ENCODE results near the gene UBE2D3.

DNA sequence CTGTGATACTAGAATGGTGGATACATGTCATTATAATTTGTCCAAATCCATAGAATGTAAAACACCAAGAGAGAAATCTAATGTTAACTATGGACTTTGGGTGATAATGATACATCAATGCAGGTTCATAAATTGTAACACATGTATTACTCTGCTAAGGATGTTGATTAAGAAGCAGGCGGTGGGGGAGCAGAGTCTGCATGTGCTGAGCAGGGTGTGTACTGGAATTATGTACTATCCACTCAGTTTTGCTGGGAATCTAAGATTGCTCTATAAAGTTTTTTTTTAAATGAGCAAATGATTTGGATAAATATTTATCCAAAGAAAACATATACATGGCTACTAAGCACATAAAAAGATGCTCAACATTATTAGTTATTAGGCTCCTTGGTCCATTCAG, 51.5 kb downstream of the UBE2D3 start:
- no peak for TF ChIP-seq RELA (CRISPR knock-in tag; IDR thresholded peaks at IDR 0.05; ENCODE audit: borderline replicate concordance)
- no peak for TF ChIP-seq FOXJ3 (CRISPR knock-in tag; IDR thresholded peaks at IDR 0.05; ENCODE audit: borderline replicate concordance)
- no peak for TF ChIP-seq MXD4 (CRISPR knock-in tag; IDR thresholded peaks at IDR 0.05; ENCODE audit: borderline replicate concordance)
- TF ChIP-seq, protein P1, sequence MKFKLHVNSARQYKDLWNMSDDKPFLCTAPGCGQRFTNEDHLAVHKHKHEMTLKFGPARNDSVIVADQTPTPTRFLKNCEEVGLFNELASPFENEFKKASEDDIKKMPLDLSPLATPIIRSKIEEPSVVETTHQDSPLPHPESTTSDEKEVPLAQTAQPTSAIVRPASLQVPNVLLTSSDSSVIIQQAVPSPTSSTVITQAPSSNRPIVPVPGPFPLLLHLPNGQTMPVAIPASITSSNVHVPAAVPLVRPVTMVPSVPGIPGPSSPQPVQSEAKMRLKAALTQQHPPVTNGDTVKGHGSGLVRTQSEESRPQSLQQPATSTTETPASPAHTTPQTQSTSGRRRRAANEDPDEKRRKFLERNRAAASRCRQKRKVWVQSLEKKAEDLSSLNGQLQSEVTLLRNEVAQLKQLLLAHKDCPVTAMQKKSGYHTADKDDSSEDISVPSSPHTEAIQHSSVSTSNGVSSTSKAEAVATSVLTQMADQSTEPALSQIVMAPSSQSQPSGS (CRISPR knock-in tag; IDR thresholded peaks at IDR 0.05; ENCODE audit: borderline replicate concordance, low read depth): no peak
- no peak for TF ChIP-seq CTCF (IDR thresholded peaks at IDR 0.05)
- no peak for TF ChIP-seq ZNF219 (CRISPR knock-in tag; IDR thresholded peaks at IDR 0.05; ENCODE audit: borderline replicate concordance)
- no peak for TF ChIP-seq TP53 (CRISPR knock-in tag; IDR thresholded peaks at IDR 0.05)
